ENCODE measurements around the gene COL5A1.

- TF ChIP-seq, protein P1, sequence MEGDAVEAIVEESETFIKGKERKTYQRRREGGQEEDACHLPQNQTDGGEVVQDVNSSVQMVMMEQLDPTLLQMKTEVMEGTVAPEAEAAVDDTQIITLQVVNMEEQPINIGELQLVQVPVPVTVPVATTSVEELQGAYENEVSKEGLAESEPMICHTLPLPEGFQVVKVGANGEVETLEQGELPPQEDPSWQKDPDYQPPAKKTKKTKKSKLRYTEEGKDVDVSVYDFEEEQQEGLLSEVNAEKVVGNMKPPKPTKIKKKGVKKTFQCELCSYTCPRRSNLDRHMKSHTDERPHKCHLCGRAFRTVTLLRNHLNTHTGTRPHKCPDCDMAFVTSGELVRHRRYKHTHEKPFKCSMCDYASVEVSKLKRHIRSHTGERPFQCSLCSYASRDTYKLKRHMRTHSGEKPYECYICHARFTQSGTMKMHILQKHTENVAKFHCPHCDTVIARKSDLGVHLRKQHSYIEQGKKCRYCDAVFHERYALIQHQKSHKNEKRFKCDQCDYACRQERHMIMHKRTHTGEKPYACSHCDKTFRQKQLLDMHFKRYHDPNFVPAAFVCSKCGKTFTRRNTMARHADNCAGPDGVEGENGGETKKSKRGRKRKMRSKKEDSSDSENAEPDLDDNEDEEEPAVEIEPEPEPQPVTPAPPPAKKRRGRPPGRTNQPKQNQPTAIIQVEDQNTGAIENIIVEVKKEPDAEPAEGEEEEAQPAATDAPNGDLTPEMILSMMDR (IDR thresholded peaks at IDR 0.05) = no peak
- no peak for TF ChIP-seq EZH2phosphoT487 (IDR thresholded peaks at IDR 0.05)
Observed at GRCh38 chr9:134879664-134880483, 238.3 kb downstream of the COL5A1 start.
